ENCODE measurements around the gene SLC22A17. TPM values are rescaled to one million over a fixed set of nuclear protein-coding genes. Genes with fewer than 3 reads are reported as not detected.

Gene SLC22A17
- polyA plus RNA-seq, 1 donor (not counting 4 experiments of a cell fraction or from before 2014, with no cell fraction given), result 0.76 TPM

DNA sequence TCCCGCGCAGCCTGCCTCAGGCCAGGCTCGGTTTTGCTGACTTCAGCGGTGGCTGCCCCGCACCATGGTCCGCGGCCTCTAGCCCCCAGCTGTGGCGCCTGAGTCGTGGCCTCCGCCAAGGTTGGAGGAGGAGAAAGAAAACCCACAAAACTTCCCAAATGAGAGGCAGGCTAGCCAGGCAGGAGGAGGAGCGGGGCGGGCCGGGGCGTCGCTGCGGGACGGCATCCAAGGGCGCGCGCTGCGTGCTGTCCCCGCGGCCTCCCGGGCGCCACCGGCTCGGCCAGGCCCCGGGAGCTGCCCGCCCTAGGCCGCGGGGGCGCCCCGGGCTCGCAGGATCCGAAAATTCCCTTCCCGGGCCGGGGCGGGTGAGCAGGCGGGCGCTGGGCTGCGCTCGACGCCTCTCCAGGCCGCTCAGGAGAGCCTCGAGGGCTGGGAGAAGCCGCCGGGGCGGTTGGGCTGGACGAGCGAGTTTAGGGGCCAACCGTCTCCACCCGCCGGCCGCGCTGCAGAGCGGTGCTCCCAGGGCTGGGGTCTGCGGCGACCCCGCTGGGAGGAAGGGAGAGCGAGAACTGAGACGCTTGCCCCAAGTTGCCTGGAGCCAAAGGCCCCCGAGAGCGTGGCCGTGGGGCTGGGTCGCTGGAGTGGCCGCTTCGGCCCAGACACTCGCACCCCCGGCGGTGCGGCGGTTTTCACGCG is 12.5 kb upstream of the SLC22A17 start, which contains the start of gene EFS:
TSS of gene EFS (minus strand) at position 137 of the 696 bp plus-strand sequence. CDS start 147 bp downstream, outside the sequence.
- dilution Hi-C loops (cut with MboI; ENCODE audit: extremely low pct_ligation_motif_present, low sequenced_read_pairs), result no loop called here
- Histone ChIP-seq H3K27me3 (ENCODE audit: control insufficient read depth, extremely low read depth, insufficient read depth, low read length) (no peaks in the 10 kb centered on the region), H2AFZ (ENCODE audit: control insufficient read depth, low read length) (peak within 1 kb of the TSS; percentile 75), H3K9ac (ENCODE audit: control insufficient read depth, extremely low read depth, insufficient read depth, low read length) (peak within 1 kb of the TSS; percentile 68), H3K4me3 (ENCODE audit: control insufficient read depth in 2 of 3, extremely low read depth in 1 of 3, insufficient read depth in 2 of 3, low read depth in 1 of 3, low read length in 3 of 3) (peak within 1 kb of the TSS; percentile 32 to 60 (median 54)), H3K9me3 (ENCODE audit: control insufficient read depth, low read depth, low read length) (no peaks in the 10 kb centered on the region), H3K79me2 (ENCODE audit: control insufficient read depth, insufficient read depth, low read length) (no peaks in the 10 kb centered on the region), H4K20me1 (ENCODE audit: control insufficient read depth, extremely low read depth, insufficient read depth, low read length) (no peaks in the 10 kb centered on the region), H3K27ac (ENCODE audit: control insufficient read depth, insufficient read depth, low read length) (peak within 1 kb of the TSS; percentile 39), H3K4me1 (ENCODE audit: control insufficient read depth, extremely low read depth, insufficient read depth, low read length) (peaks cover 21% of the 10 kb centered on the region), H3K9me1 (ENCODE audit: control insufficient read depth, extremely low read depth, insufficient read depth, low read length) (no peaks in the 10 kb centered on the region), H3K4me2 (ENCODE audit: control insufficient read depth, extremely low read depth, insufficient read depth, low read depth, low read length) (peak within 1 kb of the TSS; percentile 75), H3K36me3 (ENCODE audit: control insufficient read depth in 2 of 2, extremely low read depth in 1 of 2, insufficient read depth in 2 of 2, low read length in 2 of 2) (no peaks in the 10 kb centered on the region)
- FAIRE-seq, result no peak
- DNase-seq (ENCODE audit: low read depth, low spot score), result no peak
- TF ChIP-seq, protein P1, sequence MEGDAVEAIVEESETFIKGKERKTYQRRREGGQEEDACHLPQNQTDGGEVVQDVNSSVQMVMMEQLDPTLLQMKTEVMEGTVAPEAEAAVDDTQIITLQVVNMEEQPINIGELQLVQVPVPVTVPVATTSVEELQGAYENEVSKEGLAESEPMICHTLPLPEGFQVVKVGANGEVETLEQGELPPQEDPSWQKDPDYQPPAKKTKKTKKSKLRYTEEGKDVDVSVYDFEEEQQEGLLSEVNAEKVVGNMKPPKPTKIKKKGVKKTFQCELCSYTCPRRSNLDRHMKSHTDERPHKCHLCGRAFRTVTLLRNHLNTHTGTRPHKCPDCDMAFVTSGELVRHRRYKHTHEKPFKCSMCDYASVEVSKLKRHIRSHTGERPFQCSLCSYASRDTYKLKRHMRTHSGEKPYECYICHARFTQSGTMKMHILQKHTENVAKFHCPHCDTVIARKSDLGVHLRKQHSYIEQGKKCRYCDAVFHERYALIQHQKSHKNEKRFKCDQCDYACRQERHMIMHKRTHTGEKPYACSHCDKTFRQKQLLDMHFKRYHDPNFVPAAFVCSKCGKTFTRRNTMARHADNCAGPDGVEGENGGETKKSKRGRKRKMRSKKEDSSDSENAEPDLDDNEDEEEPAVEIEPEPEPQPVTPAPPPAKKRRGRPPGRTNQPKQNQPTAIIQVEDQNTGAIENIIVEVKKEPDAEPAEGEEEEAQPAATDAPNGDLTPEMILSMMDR (optimal IDR thresholded peaks at IDR 0.05 in 1 of 3, IDR thresholded peaks at IDR 0.05 in 1 of 3, conservative IDR thresholded peaks at IDR 0.05 in 1 of 3; ENCODE audit: extremely low read depth in 1 of 3, insufficient read depth in 2 of 3, low read length in 3 of 3), result no peak
- no peak for TF ChIP-seq EZH2 (IDR thresholded peaks at IDR 0.05; ENCODE audit: low read length)

DNA sequence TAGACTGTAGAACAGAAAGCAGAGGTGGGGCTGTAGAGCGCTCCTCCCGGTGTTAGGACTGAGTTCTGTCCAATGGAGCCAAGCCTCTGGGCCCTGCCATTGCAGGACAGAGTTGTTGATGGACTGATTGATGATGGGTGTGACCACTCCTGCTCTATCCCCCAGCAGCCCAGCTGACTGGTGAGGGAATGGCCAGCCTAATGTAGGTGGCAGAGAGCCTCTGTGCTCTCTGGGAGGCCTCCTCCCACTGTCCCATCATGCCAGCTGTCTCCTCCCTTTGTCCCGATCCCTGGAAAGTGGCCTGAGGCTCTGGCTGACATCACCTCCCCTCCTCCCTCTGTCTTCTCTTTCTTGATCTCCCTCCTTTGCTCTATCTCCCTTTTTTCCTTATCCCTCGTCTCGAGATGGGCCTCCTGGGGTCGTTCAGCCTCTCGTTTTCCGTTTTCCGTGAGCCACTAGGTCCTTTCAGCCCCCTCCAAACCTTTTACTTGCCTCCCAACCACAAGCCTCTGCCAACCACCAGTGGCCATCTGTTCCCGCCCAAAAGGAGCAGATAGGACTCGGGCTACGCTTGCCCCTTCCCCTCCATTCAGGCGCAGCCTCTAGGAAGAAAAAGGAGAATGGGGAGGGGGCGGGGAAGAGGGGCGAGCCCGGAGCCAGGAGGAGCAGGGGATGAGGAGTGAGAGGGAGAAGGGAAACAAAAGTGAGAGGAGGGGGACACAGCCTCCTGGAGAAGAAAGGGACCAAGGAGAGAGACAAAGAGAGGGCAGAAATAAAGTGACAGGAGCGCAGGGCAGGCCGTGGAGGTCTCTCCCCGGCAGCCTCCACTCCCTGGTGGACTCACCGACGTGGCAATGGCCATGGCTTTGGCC is 11.7 kb upstream of the SLC22A17 start:
- Histone ChIP-seq H3K4me1 (ENCODE audit: control insufficient read depth, extremely low read depth, insufficient read depth, low read length) (peaks cover 21% of the 10 kb centered on the region), H3K9ac (ENCODE audit: control insufficient read depth, extremely low read depth, insufficient read depth, low read length) (peak overlapping the region; percentile 68), H3K27ac (ENCODE audit: control insufficient read depth, insufficient read depth, low read length) (no peak overlapping the region), H2AFZ (ENCODE audit: control insufficient read depth, low read length) (peak overlapping the region; percentile 73), H3K4me2 (ENCODE audit: control insufficient read depth, extremely low read depth, insufficient read depth, low read depth, low read length) (peak overlapping the region; percentile 75), H3K4me3 (ENCODE audit: control insufficient read depth in 2 of 3, extremely low read depth in 1 of 3, insufficient read depth in 2 of 3, low read depth in 1 of 3, low read length in 3 of 3) (peak overlapping the region in 2 of 3 experiments; percentile 32 to 54), H3K36me3 (ENCODE audit: control insufficient read depth in 2 of 2, extremely low read depth in 1 of 2, insufficient read depth in 2 of 2, low read length in 2 of 2) (no peaks in the 10 kb centered on the region), H3K27me3 (ENCODE audit: control insufficient read depth, extremely low read depth, insufficient read depth, low read length) (no peaks in the 10 kb centered on the region), H3K9me3 (ENCODE audit: control insufficient read depth, low read depth, low read length) (no peaks in the 10 kb centered on the region), H3K9me1 (ENCODE audit: control insufficient read depth, extremely low read depth, insufficient read depth, low read length) (no peaks in the 10 kb centered on the region), H4K20me1 (ENCODE audit: control insufficient read depth, extremely low read depth, insufficient read depth, low read length) (no peaks in the 10 kb centered on the region), H3K79me2 (ENCODE audit: control insufficient read depth, insufficient read depth, low read length) (no peaks in the 10 kb centered on the region)
- no peak for TF ChIP-seq EZH2 (IDR thresholded peaks at IDR 0.05; ENCODE audit: low read length)
- TF ChIP-seq, protein P1 (optimal IDR thresholded peaks at IDR 0.05 in 1 of 3, IDR thresholded peaks at IDR 0.05 in 1 of 3, conservative IDR thresholded peaks at IDR 0.05 in 1 of 3; ENCODE audit: extremely low read depth in 1 of 3, insufficient read depth in 2 of 3, low read length in 3 of 3), result no peak
- FAIRE-seq (no peak), DNase-seq (ENCODE audit: low read depth, low spot score) (no peak)
- dilution Hi-C loops (cut with MboI; ENCODE audit: extremely low pct_ligation_motif_present, low sequenced_read_pairs), result no loop called here
